GM12875 (cell line): ENCODE results near the gene RFPL3.
"Not testable (repeated sequence)": the region's sequence is repeated elsewhere in the genome, so short reads cannot be mapped to it uniquely, and the experiment has no call there.

Experiments used
- H3K4me3 ChIP-seq: one replicate; pipeline ENCODE4 v1.5.1; 2011; ENCODE audit warnings: low read depth, low read length, control low read depth
- TF ChIP-seq, protein P1 (sequence below): IDR thresholded peaks from 2 replicates; pipeline ENCODE4 v1.5.1; 2011; ENCODE audit warnings: low read depth, mild to moderate bottlenecking, control low read depth, inconsistent platforms, low read length, moderate library complexity, borderline replicate concordance; ENCODE audit not compliant: insufficient read depth

The RFPL3 gene

GRCh38 chr22:32357567-32357966, at the start of gene RFPL3:
TSS of gene RFPL3 (plus strand) at chr22:32357867. CDS start at chr22:32358072, 205 bp downstream.
- not testable (repeated sequence) for H3K4me3 ChIP-seq

DNA sequence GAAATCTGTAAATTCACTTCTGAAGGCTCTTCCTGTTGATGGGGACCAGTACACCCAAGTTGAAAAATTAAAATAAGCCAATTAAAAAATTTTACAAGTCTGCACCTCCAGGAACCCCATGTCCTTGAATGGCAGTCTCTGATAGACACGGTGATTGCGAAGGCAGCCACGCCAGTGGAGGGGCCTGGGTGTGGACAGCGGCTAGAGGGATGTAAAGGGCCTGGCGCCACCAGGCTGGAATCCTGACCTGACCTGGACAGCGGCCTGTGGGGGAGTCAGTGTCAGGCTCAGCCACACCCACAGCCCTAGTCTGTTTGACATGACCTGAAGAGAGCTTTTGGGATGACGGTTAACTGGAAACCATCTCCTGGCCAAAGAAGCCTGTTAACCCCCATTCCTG, 49.5 kb upstream of the RFPL3 start:
- TF ChIP-seq, protein P1, sequence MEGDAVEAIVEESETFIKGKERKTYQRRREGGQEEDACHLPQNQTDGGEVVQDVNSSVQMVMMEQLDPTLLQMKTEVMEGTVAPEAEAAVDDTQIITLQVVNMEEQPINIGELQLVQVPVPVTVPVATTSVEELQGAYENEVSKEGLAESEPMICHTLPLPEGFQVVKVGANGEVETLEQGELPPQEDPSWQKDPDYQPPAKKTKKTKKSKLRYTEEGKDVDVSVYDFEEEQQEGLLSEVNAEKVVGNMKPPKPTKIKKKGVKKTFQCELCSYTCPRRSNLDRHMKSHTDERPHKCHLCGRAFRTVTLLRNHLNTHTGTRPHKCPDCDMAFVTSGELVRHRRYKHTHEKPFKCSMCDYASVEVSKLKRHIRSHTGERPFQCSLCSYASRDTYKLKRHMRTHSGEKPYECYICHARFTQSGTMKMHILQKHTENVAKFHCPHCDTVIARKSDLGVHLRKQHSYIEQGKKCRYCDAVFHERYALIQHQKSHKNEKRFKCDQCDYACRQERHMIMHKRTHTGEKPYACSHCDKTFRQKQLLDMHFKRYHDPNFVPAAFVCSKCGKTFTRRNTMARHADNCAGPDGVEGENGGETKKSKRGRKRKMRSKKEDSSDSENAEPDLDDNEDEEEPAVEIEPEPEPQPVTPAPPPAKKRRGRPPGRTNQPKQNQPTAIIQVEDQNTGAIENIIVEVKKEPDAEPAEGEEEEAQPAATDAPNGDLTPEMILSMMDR = no peak
- no peak overlapping the region for H3K4me3 ChIP-seq

DNA sequence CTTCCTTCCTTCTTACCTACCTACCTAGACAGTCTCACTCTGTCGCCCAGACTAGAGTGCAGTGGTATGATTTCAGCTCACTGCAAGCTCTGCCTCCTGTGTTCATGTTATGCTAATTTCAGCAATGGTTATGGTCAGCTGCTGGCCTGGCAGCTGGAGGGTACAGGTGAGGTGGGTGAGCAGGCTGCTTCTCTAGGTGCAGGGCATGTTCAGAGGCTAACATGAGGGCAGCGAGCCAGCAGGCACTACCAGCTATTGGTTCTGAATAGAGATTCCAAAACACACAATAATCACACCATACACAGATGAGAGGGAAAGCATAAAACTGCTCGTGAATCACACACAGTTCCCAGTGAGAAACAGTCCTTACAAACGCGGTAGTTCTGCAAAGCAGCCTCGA, 48.7 kb upstream of the RFPL3 start:
- TF ChIP-seq, protein P1 = no peak

DNA sequence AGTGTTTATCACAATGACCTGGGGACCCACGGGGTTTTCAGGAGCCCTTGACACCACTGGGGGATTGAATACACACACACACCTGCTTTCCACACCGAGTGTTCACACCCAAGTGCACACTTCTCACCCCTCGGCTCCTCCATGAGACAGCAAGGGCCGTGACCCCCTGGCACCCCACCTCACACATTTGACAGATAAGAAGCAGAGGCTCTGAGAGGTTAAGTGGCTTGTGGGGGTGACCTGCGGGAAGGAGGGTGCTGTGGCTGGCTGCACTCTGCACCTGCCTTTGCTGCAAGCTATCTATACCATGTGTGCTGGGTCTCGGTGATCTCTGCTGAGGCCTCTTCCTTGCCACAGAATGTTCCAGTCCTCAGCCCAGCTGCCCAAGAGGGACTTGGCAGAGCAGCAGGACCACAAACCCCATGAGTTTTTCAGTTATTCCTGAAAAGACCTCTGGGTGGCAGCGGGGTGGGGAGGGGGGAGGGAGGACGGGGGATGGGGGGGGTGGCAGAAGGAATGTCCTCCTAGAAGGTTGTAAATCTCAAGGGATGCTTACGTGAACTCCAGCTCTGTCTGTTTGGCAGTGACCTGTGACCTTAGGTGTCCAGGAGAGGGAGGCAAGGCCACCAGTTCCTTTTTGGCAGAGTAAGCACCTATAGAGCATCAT, 47.9 kb upstream of the RFPL3 start:
- H3K4me3 ChIP-seq = no peak overlapping the region
- TF ChIP-seq, protein P1 = no peak

More for the DNA sequence above, 48.7 kb upstream of the RFPL3 start:
- H3K4me3 ChIP-seq = no peak overlapping the region

DNA sequence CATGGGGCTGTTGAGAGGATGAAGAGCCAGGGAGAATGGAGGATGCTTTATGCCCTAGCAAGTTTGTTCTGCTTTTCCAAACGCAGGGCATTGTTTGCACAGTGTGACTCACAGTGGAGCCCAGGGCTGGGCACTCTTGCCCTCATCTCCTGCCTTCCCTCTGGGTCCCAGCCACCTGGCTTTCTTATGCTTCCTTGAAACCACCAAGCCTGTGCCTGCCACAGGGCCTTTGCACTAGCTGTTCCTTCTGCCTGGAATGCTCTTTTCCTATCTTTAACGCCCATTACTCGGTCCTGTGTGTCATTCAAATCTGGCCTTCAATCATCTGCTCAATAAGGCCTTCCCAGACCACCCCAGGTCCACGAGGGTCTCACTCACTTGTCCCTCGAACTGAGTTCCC, 46.9 kb upstream of the RFPL3 start:
- no peak overlapping the region for H3K4me3 ChIP-seq
- TF ChIP-seq, protein P1 = no peak

- no peak overlapping the region for H3K4me3 ChIP-seq
- TF ChIP-seq, protein P1 = no peak
Measured at GRCh38 chr22:32311551-32312071, 46.1 kb upstream of the RFPL3 start.

GRCh38 chr22:32312748-32313147, 44.9 kb upstream of the RFPL3 start:
- no peak overlapping the region for H3K4me3 ChIP-seq
- TF ChIP-seq, protein P1 = no peak
